Hematopoietic multipotent progenitor cell treated with erythropoietin and hydrocortisone succinate and interleukin-3 and kit ligand, for 15 days (in vitro differentiated cells): ENCODE data around the gene APLN.

Experiments
- DNase-seq: peaks from one replicate; pipeline ENCODE4 v3.0.0-alpha.2; 2015; ENCODE audit warnings: low spot score

Gene APLN

GRCh38 chrX:129661369-129661768 is 6.6 kb upstream of the APLN start:
- DNase-seq: no peak

DNA sequence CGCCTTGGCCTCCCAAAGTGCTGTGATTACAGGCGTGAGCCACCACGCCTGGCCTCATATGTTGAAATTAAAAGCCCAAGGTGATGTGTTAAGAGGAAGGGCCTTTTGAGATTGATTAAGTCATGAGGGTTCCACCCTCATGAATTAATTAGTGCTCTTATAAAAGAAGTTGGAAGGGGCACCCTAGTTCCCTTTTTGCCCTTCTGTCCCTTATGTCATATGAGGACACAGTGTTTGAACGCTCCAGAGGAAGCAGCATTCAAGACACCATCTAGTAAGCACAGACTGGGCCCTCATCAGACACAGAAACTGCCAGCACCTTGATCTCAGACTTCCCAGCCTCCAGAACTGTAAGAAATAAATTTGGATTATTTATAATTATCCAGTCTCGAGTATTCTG is 5.1 kb upstream of the APLN start:
- DNase-seq: no peak

DNA sequence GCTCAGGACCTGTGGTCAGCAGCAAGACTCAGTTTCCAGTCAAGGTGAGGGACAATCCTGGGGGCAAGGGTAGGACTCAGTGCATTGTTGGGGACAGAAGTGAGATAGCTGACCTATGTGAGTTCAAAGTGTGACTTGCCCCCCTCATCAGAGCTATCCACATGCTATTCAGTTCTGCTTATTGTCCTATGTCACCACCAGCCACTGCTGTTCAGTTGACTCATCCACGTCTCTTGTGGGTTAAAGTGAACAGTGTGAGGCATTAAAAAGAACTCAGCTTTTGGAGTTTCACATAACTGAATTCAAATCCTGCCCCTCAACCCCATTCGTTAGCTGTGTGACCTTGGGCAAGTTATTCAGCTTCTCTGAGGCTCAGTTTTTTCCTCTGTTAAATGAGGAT is 4.4 kb upstream of the APLN start:
- DNase-seq: no peak

DNA sequence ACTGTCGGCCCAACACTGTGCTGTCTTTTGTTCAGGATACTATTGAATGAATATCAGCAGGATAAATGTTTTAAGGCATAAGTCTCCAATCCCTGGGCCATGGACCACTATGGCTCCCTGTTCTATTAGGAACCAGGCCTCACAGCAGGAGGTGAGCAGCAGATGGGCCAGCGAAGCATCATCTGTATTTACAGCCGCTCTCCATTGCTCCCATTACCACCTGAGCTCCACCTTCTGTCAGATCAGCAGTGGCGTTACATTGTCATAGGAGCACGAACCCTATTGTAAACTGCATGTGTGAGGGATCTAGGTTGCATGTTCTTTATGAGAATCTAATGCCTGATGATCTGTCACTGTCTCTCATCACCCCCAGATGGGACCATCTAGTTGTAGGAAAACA is 3.7 kb upstream of the APLN start:
- no peak for DNase-seq

DNA sequence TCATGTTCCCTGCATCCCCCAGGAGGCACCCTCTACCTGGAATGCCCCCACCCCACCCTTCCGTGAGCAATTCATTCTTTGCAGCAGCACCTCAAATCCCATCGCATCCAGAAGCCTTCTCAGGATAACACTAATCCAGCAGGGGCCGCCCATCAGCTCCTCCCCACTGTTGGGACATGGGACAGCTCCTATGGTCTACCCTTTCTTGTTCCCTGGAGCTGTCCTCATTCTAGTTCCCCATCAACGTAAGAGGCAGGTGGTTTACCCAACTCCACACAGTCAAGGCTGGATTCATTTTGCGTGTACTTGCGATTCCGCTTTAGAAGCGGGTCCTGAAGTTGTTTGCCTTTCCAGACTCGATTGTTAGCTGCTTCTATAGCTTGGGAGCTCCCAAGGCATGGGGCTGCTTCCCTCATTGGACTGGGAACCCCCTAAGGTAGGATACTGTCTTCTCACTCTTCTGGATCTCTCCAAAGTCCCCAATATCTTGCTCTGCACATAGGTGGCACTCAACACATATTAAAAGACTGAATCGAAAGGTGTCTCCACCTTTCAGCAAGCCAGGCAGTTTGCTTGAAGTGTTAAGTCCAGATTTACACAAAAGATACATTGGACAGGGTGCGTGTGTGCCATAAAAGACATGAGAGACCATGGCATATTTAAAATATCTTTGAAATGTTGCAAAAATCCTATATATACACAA is 942 bp upstream of the APLN start:
- no peak for DNase-seq

DNA sequence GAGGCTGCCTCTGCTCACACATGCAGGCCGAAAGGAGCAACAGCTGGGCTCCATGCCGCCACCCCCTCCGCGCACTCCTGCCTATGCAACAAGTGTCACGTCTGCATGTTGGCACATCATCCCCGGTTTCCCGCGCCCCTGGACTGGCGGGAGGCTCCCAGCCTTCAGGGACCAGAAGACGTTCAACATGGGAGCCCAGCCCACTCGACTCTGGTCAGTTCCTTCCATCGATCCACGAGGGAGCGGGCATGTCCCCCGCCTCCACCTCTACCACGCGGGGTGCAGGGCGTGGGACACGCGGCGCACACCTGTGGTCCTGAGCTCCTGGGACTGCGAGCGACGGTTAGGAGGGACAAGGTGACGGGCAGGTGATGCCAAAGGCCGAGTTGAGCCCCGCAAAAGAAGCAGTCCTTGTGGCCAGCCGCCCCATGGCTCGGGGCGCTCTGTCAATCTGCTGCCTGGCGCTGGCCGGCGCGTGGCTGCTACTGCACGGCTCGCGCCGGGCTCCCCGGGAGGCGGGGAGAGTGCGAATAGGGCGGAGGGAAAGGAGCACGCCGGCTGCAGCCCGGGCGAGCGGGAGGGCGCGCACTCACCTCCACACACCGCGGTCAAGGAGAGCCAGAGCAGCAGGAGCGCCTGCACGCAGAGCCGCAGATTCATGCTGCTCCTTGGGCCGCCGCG is 645 bp downstream of the APLN start:
- no peak for DNase-seq

DNA sequence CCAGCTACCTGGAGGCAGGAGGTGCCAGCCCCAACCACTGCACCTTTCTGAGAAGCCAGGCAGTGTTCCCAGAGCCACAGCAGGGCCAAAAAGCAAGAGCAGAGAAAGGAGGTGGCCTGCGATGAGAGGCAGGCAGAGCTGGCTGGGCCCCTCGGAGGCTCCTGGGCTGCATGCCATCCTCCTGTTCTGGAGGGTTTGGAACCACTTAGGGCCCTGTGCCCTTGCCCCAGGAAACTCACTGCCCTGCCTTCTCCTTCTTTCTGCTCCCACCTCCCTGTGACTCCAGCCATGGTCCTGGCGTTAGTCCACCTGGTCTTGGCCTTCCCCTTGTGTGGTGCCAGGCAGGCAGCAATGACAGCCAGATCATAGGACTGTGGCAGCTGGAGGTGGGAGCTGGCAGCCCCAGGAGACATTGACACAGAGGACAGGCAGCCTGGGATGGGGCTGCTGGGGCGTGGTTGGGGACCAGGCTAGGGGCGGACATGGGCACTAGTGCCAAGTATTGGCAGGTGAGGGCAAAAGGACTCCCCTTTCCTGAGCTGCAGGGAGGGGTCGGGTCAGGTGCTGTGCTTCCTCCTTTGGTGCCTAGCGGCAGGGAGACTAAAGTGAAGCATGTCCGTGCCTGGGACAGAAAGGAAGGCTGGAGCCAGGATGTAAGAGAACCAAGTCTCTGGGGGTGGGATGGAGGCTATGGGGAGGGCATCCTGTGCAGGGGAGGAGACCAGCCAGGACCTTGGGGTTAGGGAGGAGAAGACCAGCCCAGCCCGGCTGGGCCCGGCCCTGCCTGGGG is 1.4 kb downstream of the APLN start:
- DNase-seq: no peak

DNA sequence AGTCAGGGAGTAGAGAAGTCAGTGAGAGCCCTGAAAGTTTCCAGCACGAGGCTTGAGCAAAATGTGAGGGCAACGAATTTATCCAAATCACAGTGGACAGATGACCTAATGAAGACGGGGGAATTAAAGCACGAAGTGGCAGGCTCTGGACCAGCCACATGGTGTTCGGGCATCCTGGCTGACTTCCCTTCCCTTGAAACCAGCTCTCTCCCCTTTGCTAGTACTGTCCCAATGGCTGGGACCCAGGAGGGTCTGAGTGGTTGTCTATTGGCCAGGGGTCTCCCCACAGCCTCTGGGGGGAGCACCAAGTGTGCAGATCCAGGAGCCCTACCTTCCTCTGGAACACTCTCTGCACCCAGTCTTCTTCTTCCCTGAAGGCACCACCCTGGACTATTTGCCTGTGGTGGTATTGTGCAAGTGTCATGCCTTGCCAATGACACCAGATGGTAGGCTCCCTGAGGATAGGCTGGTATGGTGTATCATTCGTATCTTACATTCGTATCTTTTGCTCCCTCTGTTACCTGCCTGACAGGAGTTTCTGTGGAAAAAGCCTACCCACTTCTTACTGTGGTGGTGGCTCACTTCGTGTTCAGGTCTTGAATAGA is 2.1 kb downstream of the APLN start:
- DNase-seq: no peak

DNA sequence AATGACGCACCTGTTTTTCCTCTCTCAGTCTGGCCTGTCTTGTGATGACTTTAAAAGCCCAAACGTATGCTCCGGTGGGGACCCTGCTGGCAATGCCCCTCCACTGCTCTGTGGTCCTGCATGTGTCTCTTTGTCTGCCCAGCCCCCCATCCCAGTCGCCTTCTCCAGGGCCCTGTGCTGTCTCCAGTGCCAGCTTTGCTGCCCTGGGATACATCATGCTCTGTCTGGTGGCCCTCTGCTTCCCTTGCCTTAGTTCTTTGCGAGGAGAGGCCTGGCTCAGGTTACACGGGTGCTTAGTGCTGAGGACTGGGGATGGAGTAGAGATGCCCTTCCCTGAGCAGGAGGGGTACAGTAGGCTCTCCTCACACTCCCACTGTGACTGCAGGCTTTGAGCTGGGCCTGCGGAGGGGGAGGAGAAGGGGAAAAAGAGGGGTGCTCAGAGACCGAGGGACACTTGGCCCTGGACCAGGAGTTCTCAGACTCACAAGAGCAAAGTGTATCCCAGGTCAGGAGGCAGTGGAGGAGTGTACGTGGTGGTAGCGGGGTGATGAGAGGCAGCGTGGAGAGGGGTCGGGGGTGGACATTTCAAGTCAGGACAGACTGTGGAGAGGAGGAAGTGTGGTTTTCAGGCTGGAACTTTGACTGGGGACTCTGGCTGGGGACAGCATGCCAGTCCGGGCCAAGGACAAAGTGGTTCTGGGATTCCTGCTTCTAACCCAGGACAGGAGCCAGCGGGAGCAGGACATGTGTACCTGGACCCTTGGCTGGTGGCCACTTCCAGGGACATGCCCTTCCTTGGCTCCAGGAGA is 2.8 kb downstream of the APLN start:
- DNase-seq: no peak

DNA sequence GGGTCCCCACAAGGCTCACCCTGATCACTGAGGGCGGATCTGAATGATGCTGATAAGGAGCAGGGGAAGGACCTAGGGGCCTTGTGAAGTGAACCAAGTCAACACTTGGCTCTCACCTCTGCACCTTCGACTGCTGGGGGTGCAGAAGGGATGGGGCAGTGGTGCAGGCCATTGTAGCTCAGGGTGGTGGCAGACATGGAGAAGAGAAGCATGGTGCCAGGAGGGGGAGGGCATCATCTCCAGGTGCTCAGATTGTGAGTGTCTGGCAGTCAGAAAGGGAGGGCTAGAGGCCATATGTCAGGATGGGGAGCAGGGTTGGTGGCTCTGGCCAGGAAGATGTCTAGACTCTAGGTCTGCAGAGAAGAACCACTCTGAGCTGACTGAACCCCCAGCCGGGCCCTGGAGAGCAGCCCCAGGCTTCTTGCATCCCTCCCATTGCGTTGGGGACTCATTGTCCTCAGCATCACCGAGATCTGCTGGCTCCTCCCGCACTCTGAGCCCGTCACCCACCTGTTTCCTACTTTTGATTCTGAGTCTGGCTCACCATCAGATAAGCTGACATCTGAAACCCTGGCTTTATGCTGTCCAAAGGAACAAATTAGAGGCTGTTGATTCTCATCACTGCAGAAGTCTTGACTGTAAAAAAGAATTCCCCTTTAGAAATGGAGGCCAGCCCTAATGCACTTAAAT is 3.8 kb downstream of the APLN start:
- no peak for DNase-seq

- no peak for DNase-seq
Measured at GRCh38 chrX:129650183-129650689, 4.5 kb downstream of the APLN start.

DNA sequence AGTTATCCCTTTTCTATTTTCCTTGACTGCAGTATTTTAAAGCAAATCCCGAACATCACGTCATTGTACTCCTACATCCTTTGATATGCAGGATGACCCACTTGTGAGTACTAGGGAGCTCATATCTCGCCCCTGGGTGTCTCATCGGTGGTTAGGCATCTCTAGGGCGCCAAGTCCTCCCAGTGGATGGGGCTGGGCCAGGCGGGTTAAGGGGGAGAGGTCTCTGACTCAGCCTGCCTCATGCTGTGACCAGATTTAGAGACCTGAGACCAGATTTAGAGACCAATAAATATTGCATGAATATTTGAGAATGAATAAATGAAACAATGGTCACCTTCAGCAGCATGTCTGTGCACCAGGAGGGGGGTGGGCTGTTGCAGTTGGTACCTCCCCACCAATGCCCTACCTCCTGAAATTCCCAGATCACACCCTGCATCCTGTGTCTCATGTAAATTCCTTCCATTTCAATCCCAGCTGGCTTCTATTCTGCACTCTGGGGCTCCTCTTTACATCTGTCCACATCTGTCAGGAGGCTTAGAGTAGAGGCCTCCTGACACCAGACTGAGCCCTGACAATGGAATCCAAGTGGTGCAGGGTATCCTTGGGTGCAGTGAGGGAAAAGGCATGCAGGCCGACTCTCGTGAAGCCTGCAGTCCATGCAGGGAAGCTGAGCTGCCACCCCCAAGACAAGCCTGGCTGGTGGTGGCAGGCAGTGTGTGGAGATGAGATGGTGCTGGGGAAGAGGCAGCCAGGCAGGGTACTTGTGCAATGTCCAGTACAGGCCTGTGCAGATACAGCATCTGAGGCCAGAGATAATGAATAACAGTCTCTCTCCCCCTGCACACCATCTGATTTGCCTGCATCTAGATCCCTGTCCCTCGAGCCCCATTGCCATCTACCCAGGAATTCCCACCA is 5.2 kb downstream of the APLN start:
- no peak for DNase-seq

- DNase-seq: no peak
Measured at GRCh38 chrX:129648514-129649267, 6.1 kb downstream of the APLN start.

GRCh38 chrX:129647418-129648410 is 7.0 kb downstream of the APLN start:
- DNase-seq: no peak

GRCh38 chrX:129646566-129647417 is 8.0 kb downstream of the APLN start:
- DNase-seq: no peak

- no peak for DNase-seq
Measured at GRCh38 chrX:129642641-129643040, 12.1 kb downstream of the APLN start.

- DNase-seq: no peak
Measured at GRCh38 chrX:129641941-129642340, 12.8 kb downstream of the APLN start.
